Measurements from ENCODE around the gene ZCCHC12. TPM values are rescaled to one million over a fixed set of nuclear protein-coding genes. Genes with fewer than 3 reads are reported as not detected.
"Not testable (repeated sequence)": the region's sequence is repeated elsewhere in the genome, so short reads cannot be mapped to it uniquely, and the experiment has no call there.

Gene ZCCHC12
- 0.27 TPM for polyA plus RNA-seq (ENCODE audit: insufficient read length)

DNA sequence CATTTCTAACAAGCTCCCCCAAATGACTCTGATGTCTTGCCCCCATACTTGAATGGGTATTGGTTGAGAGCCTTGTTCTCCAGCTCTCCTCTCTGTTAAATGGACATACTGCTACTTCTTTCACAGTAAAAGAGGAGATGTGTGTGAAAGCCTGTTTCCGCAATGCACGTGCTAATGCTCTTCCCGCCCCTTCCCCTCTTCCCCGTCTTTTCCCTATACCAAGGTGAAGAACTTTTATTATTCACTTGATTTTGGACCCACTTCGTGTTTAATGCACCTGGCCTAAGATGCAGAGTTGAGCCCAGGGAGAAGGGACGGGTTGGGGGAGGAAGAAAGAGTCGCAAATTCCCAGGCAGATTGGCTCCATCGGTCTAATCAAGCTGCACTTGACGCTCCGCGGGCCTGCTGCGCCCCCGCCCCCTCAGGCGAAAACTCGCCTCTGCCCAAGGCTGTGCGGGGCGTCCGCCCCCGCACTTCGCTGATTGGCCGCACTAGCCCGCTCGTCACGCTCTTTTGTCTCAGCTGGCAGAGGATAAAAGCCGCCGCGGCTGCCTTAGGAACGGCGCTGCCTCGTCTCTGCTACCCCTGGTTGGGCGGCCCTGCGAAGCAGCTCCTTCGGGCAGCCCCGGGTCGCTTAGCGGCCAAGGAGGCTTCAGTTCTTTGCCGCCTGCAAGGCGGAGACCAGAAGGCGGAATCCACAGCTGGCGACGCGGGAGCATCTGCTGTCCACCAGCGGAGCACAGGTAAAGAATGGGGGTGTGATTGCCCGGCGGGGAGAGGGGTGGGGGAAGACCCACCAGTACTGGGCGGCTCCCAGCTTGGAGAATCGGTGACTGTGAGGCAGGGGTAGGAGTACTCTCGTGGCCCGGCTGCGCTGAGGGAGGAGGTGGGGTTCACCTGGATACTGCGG, at the start of gene ZCCHC12:
Gene ZCCHC12 (plus strand): TSS at position 562 of the 910 bp plus-strand sequence. CDS start 1,421 bp downstream, outside the sequence.
- DNase-seq, result peak; percentile 50

DNA sequence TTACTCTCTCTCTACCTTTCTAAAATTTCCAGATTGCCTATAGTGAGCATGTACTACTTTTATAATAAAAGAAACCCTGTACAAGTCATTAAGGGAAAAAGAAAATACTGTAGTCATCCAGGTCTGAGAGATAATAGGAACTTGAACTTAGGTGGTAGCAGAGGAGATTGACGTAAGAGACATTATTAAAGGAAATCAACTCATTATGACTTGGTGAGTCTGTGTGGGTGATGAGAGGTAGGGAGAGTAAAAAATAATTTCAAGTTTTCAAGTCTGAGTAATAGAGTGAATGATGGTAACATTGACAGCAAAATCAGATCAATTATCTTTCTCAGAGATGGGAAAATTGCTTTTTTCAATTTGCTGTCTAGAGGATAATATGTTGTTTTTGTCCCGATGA, 44.0 kb upstream of the ZCCHC12 start:
- no peak for DNase-seq

DNA sequence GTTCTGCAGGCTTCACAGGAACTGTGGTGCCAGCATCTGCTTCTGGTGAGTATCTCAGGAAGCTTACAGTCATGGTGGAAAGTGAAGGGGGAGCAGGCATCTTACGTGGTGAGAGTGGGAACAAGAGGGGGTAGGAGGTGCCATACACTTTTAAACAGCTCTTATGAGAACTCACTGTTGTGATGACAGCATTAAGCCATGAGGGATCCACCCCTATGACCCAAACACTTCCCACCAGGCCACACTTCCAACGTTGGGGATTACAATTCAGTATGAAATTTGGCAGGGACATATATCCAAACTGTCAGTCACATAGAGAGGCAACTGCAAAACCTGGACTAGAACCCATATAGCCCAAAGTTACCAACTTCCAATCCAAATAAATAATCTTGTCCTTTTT, 43.1 kb upstream of the ZCCHC12 start:
- no peak for DNase-seq

DNA sequence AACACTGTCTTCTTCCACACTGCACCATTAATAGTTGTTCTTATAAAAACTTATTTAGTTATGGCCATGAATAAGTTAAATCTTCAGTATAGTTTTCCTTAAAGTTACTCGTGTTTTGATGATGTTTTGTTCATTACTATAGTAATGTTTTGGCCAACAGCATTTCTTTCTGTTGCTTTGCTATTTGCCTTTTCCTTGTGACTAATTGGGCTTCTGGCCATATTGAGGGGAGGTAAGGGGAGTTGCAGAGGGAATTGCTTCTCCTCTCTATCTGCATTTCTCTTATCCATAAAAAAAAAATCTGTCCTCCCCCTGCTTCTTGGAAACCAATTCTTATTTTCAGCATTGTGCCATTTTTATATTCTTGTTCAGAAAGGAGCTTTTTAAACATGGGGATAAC, 42.7 kb upstream of the ZCCHC12 start:
- DNase-seq, result peak; percentile 41

DNA sequence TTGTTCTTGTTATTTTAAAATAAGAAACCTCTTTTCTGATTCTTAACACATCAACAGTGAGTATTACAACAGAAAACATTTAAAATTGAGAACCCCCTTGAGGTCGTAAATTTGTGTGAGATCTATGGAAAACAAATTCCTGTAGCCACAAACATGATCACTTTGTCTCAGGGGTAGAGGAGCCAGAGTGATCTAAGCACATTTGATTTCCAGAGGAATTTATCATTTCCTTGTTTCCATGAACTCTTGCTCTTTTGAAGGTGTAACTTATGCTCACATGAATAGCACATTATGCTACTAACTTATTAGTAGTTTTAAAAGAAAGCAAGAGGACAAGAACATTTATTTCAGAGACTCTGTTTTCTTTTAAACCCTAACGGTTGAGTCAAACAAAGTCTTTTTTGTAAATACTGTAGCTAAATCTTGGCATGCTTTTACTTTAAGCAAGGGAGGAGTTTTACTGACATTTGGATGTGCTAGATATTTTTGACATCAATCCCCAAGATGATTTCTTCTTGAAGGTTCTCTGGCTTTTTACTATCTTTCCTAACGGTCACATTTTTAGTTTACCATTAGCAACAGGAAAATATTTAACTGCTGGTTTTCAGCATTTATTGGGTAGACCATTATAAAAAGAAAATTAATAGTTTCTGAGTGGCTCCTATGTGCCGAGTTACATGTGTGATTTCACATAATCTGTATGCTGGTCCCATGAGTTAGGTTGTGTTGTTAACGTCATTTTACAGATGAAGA, 27.9 kb upstream of the ZCCHC12 start:
- peak; percentile 43 for DNase-seq

DNA sequence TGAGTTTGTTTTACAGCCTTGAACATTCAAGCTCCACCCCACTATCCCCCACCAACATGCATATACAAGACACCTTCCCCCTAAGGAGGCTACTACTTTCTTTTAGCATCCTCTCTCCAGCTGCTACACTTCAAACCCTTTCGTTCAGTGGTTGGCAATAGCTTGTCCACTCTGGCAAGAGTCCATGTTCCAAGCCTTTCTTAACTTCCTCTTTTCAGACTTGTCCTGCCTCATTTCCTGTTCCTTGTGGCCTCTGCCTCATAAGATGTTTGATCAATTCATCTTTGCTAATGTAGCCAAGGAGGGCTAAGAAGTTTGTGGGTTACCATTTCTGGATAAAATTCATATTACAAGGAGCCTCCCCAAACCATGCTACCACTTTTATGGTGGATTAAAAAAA, 20.8 kb upstream of the ZCCHC12 start:
- no peak for DNase-seq

DNA sequence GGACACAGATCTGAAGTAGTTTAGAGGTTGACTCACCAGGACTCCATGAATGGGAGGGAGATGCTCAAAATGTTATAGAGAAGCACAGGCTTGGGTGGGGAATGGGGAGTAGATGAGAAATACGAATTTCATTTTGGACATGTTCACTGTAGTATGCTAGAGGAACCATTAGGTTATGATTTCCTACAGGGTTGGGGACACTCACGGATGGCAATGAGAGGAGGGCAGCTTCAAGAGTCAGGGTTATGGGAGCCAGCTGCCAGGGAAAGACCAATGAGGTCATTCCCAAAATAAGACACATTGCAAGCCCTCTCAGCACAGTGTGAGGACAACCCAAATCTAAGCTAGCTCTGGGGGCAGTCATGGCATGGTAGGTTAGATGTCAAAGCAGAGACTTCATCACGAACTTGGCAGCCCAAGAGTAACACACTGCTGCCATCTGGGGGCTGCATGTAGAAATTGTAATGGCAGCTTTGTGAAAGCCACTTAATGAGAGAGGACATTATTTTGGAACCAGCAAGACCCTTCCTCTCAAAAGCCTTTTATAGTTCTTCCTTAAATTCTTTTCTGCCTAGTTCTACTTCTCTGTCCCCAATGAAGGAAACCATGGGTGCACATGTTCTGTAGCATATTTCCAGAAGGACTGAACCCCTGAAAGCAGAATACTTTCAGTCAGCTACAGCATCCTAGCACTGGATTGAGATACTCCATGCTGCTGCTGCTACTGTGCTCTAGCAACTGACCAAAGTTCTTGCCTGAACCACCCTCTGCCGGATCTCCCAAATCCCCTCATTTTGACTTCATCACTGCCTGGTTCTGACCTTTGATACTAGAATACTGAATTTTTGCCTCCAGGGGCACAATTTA, 16.2 kb upstream of the ZCCHC12 start:
- DNase-seq, result peak; percentile 51

DNA sequence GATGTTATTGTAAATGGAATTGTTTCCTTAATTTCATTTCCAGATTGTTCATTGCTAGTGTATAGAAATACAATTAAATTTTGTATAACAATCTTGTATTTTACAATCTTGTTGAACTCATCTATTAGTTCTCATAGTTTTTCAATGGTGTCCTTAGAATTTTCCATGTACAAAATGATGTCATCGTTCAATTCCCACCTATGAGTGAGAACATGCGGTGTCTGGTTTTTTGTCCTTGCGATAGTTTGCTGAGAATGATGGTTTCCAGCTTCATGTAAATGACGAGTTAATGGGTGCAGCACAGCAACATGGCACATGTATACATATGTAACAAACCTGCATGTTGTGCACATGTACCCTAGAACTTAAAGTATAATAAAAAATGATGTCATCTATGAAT, 6.4 kb upstream of the ZCCHC12 start:
- DNase-seq, result not testable (repeated sequence)

DNA sequence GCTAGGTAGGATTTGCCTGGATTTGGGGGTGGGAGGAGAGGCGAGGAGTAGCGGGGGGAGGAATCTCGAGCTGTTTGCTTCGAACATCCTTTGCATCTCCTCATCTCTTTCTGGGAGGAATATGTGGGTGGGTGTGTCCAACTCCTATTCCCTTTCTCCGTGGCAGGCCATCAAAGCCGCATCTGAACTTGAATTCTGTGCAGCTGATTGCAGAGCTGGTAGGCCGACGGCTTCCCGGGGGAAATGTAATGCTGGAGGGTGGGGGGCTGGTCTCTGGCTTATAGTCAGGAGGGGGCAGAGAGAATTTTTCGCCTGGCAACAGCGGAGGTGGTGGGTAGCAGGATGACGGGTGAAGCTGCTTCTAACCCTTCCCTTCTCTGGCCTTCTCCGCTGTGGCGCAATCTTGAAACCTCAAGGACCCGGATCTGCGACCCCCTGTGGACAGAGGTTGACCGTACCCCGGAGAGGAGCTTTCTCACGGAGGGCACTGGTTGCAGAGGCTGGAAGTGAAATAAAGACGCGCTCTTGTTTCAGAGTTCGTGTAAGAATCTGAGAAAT, 628 bp downstream of the ZCCHC12 start:
- DNase-seq, result no peak

DNA sequence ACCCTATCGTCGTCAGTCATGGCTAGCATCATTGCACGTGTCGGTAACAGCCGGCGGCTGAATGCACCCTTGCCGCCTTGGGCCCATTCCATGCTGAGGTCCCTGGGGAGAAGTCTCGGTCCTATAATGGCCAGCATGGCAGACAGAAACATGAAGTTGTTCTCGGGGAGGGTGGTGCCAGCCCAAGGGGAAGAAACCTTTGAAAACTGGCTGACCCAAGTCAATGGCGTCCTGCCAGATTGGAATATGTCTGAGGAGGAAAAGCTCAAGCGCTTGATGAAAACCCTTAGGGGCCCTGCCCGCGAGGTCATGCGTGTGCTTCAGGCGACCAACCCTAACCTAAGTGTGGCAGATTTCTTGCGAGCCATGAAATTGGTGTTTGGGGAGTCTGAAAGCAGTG, 1.6 kb downstream of the ZCCHC12 start:
- no peak for DNase-seq

DNA sequence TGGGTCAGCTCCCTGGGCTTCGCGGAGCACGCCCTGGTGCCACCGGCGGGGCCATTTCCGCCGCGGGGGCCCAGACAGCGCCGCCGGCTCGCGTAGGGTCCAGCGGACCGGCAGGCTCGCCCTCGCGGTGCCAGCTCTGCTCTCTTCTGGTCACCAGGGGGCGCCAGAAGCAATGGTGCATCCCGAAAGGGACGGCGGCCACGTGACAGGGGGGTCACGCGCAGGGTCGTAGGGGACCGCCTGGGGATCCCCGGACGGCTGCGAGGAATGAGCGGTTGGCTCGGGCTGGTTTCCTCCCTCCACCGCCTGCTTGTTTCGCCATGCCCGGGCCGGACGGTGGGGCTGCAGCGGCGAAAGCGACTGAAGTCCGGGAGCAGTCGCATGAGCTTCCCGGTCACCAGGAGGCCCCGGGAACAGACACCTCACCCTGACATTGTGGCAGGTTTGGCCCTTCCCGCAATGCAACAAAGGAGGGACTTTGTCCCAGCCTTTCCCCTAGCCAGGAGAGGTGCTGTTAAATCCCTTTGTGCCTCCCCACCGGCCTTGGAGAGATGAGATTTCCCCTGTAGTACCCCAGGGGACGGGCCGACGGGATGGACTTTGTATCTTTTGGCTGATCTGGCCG, 15.8 kb downstream of the ZCCHC12 start:
- DNase-seq, result peak; percentile 76

DNA sequence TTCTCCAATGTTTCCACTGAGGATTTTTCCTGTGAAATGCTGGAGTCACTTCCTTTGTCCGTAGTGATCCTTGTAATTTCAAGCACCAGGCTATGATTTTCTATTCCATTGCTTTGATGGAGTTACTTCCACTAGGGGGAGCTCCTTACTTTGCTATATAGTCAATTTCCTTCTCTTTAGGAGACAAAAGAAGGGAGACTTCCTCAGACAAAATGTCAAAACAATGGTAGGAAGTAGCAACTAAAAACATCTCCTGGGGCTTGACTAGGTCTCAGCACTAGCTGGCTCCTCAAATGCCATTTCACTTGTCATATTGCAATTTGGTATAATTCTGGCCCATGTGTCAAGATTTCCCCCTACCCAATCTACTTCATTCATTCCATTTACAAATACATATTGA, 24.1 kb downstream of the ZCCHC12 start:
- DNase-seq, result peak; percentile 51

DNA sequence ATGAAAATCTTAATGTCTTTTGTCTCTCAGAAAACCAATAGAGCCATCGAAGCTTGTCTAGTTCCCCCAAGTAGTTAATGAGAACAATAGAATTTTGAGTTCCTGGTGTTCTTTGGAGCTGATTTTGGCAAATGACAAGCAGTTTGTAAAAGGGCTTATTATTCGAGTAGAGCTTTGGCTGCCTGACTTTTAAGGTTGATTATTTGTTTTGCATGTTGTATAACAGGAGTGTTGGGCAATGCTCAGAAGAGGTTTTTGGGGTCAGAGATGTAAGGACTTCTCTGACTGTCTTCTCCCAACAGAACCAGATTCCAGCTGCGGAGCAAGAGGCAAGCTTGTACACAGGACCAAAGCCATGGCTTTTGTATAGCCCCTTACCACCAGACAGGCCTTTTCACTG, 30.0 kb downstream of the ZCCHC12 start:
- no peak for DNase-seq

DNA sequence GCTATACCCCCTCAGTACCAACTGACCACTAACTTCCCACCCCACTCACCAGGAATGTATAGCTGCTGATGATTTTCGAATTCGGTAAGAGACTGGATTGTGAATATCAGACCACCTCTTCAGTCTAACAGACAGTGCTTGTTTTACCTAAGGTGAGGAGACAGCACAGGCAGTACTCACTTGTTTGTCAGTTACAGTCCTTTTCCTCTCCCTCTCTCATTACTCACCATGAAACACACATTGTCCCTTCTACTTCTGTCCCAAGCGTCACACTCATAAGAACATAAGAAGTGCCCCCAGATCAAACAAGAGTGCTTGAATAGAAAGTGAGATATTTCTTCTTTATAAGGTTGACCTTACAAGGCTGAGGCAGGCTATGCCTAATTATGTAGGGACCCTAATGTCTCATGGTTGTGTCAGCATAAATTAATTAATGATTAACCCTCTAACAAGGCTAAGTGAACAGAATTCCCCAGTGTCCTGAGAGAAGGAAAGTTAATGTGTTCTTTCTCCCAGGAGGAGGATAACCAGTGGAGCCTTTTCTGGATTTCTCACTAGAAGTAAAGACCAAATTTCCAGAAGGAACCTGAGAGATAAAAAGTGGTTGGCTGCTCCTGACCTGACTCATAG, 32.2 kb downstream of the ZCCHC12 start:
- DNase-seq, result no peak

DNA sequence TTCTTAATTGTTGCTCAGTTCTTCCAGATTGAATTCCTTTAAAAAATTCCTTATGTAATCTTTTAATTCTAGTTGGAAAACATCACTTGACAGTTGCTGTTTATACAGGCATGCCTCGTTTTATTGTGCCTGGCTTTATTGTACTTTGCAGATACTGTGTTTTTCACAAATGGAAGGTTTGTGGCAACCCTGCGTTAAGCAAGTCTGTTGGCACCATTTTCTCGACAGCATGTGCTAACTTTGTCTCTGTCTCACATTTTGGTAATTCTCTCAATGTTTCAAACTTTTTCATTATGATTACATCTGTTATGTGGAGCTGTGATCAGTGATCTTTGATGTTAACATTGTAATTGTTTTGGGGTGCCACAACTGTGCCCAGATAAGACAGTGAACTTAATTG, 33.4 kb downstream of the ZCCHC12 start:
- no peak for DNase-seq

DNA sequence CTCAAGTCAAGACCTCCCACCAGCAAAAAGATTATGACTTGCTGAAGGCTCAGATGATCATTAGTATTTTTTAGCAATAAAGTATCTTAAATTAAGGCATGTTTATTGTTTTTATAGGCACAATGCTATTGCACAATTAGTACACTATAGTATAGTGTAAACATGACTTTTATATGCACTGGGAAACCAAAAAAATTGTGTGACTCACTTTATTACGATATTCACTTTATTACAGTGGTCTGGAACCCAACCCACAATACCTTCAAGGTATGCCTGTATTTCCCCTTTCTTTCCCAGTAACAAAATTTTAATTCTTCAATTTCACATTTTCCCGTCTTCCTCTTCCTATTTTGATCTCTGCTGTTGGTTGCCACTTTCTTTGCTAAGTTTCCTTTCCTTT, 37.7 kb downstream of the ZCCHC12 start:
- no peak for DNase-seq

DNA sequence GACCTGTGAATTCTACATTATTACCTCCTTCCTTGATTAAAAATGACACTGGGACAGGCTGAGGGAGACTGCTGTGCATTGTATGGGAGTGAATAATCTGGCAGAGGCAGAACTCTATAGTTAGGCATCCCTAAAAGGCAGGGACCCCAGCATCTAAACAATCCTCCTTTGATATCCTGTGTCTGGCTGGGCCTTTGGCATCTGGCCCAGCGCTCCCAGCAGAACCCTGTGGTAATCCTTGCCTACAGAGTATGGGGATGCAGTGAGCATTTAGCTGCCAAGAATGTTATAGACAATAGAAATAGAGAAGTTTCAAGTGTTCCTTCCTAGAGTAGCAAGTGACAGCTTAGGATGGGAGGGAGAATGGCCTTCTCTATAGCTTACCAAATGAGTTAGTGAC, 38.5 kb downstream of the ZCCHC12 start:
- DNase-seq, result no peak

DNA sequence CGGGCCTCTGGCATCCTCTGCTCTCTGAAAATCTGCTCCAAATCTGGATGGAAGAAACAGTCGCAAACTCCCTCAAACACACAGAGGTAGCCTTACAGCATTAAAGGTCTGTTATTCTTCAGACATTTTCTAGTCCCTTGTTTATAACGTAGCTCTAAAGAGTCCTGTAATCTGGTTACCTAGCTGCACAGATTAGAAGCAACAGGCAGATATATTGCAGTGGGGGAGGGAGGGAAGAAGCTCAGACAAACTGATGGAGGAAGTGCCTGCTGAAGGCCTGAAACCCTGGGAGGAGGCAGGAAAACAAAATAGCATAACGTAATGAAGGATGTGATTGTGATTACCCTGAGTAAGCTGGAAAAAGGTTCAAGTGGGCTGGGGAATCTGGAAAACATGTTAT, 39.4 kb downstream of the ZCCHC12 start:
- DNase-seq, result no peak

DNA sequence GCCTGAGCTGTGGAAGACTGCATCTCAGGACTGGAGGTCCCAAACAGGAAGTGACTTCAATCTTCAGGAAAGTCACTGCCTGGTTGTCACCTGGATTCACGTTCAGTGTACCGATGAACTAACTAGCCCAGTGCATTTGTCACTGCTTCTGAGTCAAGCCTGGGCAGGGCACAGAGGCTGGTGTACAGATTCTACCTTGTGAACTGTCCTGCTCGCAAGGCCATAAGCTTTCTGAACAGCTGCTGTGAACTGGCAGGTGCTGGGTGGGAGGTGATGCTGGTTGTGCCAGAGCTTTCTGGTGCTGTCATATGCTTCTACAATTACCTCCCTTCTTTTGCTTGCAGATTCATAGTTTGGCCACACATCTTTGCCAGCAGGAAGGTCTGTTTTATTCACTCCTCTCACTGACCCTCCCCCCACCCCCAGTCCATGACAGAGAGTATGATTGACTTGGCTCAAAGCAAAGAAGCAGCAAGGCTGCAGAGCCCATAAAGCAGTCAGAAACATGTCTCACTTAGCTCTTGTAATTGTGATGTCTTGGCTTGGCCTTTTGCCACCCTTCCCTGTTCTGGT, 40.5 kb downstream of the ZCCHC12 start:
- no peak for DNase-seq

DNA sequence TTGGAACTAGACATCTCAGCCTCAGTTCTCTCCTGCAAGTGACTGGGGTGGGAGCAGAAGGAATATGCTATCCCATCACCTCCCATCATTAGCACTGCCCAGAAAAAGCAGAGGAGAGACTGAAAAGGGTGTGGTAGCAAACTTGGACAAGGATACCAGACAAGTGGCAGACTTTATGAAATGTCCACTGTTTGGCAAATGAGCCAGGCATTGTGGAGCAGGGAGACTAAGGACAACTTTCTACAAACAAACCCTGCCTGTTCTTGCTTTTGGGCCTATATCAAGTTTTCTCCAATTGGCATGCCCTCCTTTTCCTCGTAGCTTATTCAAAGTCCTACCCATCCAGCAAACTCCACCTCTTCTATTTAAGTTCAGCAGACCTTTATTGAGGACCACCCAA, 41.6 kb downstream of the ZCCHC12 start:
- DNase-seq, result no peak

DNA sequence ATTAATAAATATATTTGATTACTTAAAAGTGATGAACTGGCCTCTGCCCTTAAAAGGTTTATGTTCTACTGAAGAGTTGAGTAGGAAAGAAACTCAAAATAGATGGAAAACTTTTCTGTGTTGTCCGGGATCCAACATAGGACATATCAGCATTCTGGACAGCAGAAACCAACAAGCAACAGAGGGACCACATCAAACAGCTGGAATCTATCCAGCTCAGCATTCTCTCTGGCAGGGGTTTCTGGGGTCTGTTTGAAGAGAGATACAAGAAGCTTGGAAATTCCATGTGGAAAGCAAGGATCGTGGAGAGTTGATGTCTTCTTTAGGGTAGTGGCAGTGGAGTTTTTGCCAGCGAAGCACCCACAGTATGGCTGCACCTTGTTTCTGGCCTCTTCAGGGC, 43.6 kb downstream of the ZCCHC12 start:
- DNase-seq, result no peak

Measured in hindlimb muscle (tissue), 1 donor.